Keratinocyte (primary cell): ENCODE results near the gene RETREG3.

Experiments
- CTCF ChIP-seq, 3 experiments: IDR thresholded peaks in 1 of 3; conservative IDR thresholded peaks in 1 of 3; optimal IDR thresholded peaks in 1 of 3; 2 replicates in 2 of 3; 3 replicates in 1 of 3; pipeline versions ENCODE3 to v1.5.1; 2011; ENCODE audit warnings: low read length in 3 of 3, mild to moderate bottlenecking in 3 of 3, moderate library complexity in 2 of 3, control low read depth in 1 of 3, inconsistent platforms in 1 of 3; ENCODE audit not compliant: insufficient read depth in 2 of 3; ENCODE audit errors: extremely low read depth in 1 of 3
- EZH2 ChIP-seq: IDR thresholded peaks from one replicate; pipeline ENCODE4 v1.6.1; 2012; ENCODE audit warnings: inconsistent platforms, mild to moderate bottlenecking, low read length, moderate library complexity

- TF ChIP-seq EZH2 = no peak
- no peak for TF ChIP-seq CTCF (optimal IDR thresholded peaks at IDR 0.05 in 1 of 3, IDR thresholded peaks at IDR 0.05 in 1 of 3, conservative IDR thresholded peaks at IDR 0.05 in 1 of 3; ENCODE audit: extremely low read depth in 1 of 3, insufficient read depth in 2 of 3, low read length in 3 of 3)
Measured at GRCh38 chr17:42585353-42585752, 23.8 kb downstream of the RETREG3 start.
